Psoas muscle (tissue), 8 donors: ENCODE data around the gene CACNA1D. TPM values are rescaled to one million over a fixed set of nuclear protein-coding genes. Genes with fewer than 3 reads are reported as not detected.

ENCODE experiments used
- ATAC-seq, 4 donors: fragments of 200-7000 bp; cut with Tn5 transposase; one replicate each; pipeline ENCODE4 v1.9.1; 2020; ENCODE audit warnings: moderate library complexity in 3 of 4, mild to moderate bottlenecking in 2 of 4
- DNase-seq, 2 donors: peaks; one replicate each; pipeline ENCODE4 v3.0.0-alpha.2; 2020
- H3K27ac ChIP-seq: fragments of 200-600 bp; one replicate; pipeline ENCODE4 v1.8.0; 2022
- H3K27me3 ChIP-seq, 3 donors: fragments of 200-600 bp in 1 of 3; one replicate each; pipeline versions ENCODE4 v1.6.1 to v1.8.0; 2013 to 2022; ENCODE audit warnings: low read length in 2 of 3, mild to moderate bottlenecking in 2 of 3, moderate library complexity in 1 of 3; ENCODE audit not compliant: insufficient read depth in 3 of 3
- H3K36me3 ChIP-seq, 2 donors: fragments of 200-600 bp in 1 of 2; one replicate each; pipeline versions ENCODE4 v1.6.1 to v1.8.0; 2013 to 2022; ENCODE audit warnings: low read depth in 1 of 2, mild to moderate bottlenecking in 1 of 2, moderate library complexity in 1 of 2; ENCODE audit not compliant: insufficient read depth in 1 of 2
- H3K4me1 ChIP-seq: fragments of 200-600 bp; one replicate; pipeline ENCODE4 v1.8.0; 2022
- H3K4me3 ChIP-seq: fragments of 200-600 bp; one replicate; pipeline ENCODE4 v1.8.0; 2022; ENCODE audit warnings: mild to moderate bottlenecking
- H3K9me3 ChIP-seq: fragments of 200-600 bp; one replicate; pipeline ENCODE4 v1.8.0; 2022
- CTCF ChIP-seq: fragments of 200-600 bp; IDR thresholded peaks from one replicate; pipeline ENCODE4 v1.8.0; 2022; ENCODE audit warnings: antibody characterized with exemption
- WGBS, 3 donors: extraction: QIAGEN DNeasy Blood & Tissue Kit; methylation state at CpG; one replicate each; pipeline versions ENCODE4 v1.1.6 to v1.1.7; 2013; 5-methylcytosine and 5-hydroxymethylcytosine counted together
- intact Hi-C, 2 donors: fragments of 100-400 bp; cut with DNase I; formaldehyde crosslinking; loops; one replicate each; pipeline versions ENCODE4 v1.11.0 to v1.14.2; 2022
- polyA plus RNA-seq, 3 donors: library from polyadenylated mRNA; stranded (reverse); fragments of 200-250 nt; gene quantifications; one replicate each; pipeline ENCODE4 v1.2.3, GENCODE V29; 2013
- total RNA-seq, 4 donors: library from RNA; stranded (reverse); fragmentation: NEBNext Ultra II Directional in 2 of 4; extraction: Animal tissue kit (Norgen Biotek cat#: 25700) in 2 of 4; gene quantifications; one replicate each; pipeline versions ENCODE4 v1.2.1 to v1.2.4, GENCODE V29; 2021 to 2023
- donor health status: healthy with polysubstance abuse.
- donor health status: DM: no; HTN: no; CAD: no; lungs with moderate emphysema.
- donor health status: Bipolar disorder and iron deficiency.
- donor health status: healthy.
- donor health status: DM: yes; HTN: yes; CAD: no.
- donor health status: DM: no; HTN: no; CAD: no.
- donor health status: DM: no; HTN: no; CAD: no.
- donor health status: DM: yes; HTN: yes; CAD: no.

The CACNA1D gene
- total and polyA plus RNA-seq, 7 donors = 0.05 to 0.82 (median 0.28) TPM; not detected in 2

DNA sequence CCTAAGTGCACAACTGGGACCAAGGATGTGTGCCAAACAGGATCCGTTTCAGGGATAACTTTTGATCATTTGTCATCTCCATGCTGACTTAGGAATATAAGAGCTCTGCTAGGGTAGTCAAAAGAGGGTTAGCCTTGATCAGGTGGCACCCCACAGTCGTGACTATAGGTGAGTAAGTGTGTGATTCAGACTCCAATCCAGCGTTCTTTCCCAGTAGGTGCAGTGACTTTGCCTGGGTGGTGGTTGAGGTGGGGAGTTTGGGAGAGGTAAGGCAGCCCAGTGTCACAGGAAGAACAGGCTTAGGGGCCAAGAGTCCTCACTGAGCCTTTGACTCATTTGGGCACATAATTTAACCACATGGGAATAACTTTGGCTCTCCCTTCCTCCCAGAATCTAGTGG lies 300.8 kb downstream of the CACNA1D start:
- peaks cover 0 to 18% (median 0%) of the 10 kb centered on the region in 3 donors for H3K27me3 ChIP-seq
- ATAC-seq (no peak), DNase-seq (no peak)
- no peak for TF ChIP-seq CTCF
- no peak overlapping the region for H3K27ac ChIP-seq
- WGBS, 3 donors = 54 to 63% (median 57%) methylated on average over 3 of the region's 3 CpGs
- no peak overlapping the region for H3K4me3 ChIP-seq
- H3K36me3 ChIP-seq = no peaks in the 10 kb centered on the region
- no peaks in the 10 kb centered on the region for H3K4me1 ChIP-seq
- intact Hi-C loops = no loop called here
- no peaks in the 10 kb centered on the region for H3K9me3 ChIP-seq

DNA sequence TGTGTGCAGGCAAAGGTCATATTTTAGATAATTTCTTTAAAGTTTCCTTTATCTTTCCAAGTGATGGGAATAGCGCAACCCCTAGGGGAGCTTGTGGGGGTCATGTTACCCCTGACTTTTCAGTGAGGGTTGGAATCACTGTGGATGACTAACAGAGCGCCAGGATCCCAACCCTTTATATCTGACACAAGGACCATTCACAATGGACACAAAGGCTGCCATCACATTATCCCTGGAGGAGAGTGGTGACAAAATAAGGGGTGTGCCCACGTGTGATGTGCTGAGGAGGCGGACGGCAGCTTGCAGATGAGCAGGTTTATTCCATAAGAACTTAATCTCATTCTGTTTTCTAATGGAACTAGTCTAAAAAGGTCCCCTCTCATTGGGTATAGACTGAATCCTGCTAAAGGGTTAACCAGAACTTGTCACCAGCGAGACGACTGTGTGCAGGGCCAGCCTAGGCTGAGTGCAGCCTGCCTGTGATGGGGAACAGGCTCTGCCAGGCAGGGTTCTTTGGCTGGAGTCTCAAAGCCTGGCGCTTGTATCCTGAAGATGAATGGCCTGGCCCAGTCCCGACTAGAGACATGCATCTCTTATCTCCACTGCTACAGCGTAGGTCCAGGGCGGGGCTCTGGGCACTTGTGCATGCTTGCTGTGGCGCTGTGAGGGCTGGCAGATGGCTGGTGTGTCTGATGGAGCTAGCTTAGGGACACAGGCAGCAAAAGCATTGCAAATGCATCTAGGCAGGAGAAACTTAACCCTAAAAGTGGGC lies 301.6 kb downstream of the CACNA1D start:
- Histone ChIP-seq H3K9me3 (no peaks in the 10 kb centered on the region), H3K27me3 (peaks cover 0 to 17% (median 0%) of the 10 kb centered on the region in 3 donors), H3K36me3 (no peaks in the 10 kb centered on the region), H3K4me3 (no peak overlapping the region), H3K4me1 (no peaks in the 10 kb centered on the region), H3K27ac (no peak overlapping the region)
- DNase-seq (no peak), ATAC-seq (no peak)
- WGBS, 3 donors = 41 to 49% (median 46%) methylated on average over 12 of the region's 12 CpGs
- intact Hi-C loops = no loop called here
- TF ChIP-seq CTCF = no peak

DNA sequence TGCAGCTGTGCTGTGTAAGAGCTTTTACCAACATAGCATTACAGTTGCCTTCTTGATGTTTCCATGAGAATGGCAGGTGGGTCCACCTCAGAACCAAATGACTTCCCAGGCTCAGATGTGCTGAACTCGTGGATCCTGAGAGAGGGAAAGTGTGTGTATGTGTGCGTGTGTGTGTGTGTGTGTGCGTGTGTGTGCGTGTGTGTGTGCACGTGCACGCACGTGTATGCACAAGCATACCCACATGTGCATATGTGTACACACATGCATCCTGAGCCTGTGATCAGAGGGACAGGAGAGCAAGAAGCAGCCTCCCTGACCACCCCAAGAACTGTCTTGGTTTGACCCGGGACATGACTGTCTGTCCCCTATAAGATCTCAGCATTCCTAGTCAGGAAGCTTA lies 303.7 kb downstream of the CACNA1D start:
- no peak for ATAC-seq
- Histone ChIP-seq H3K4me1 (no peaks in the 10 kb centered on the region), H3K27ac (no peak overlapping the region), H3K9me3 (no peaks in the 10 kb centered on the region), H3K27me3 (peaks cover 0 to 17% (median 0%) of the 10 kb centered on the region in 3 donors), H3K4me3 (no peak overlapping the region), H3K36me3 (no peaks in the 10 kb centered on the region)
- intact Hi-C loops = no loop called here
- no peak for TF ChIP-seq CTCF
- 84 to 90% (median 87%) methylated on average over 8 of the region's 8 CpGs for WGBS, 3 donors
- no peak for DNase-seq

DNA sequence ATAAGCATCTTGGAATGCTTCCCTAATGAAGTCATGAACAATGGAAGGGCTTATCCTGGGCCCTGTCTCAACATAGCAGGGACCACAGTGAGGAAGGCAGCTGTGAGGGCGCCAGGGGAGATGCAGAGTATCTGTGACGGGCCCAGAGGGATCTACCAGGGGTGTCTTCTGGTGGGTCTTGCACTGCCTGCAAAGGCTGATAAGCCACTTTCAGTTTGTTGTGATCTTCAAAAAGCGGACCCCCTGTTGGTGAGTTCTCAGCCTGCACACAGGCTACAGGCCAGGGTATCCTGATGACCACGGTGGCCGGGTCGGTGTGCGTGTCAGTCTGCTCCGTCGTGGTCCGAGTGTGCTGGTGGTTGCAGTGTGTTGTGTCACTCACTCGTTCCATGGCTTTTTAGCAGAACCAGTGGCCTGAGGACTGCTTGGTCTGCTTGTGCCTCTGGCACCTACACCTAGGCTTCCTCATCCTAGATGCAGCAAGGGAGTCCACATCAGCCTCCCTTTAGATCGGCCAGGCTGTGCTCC lies 305.0 kb downstream of the CACNA1D start:
- Histone ChIP-seq H3K4me1 (no peaks in the 10 kb centered on the region), H3K9me3 (no peaks in the 10 kb centered on the region), H3K4me3 (no peak overlapping the region), H3K36me3 (no peaks in the 10 kb centered on the region), H3K27ac (no peak overlapping the region), H3K27me3 (peaks cover 0 to 17% (median 0%) of the 10 kb centered on the region in 3 donors)
- intact Hi-C loops = no loop called here
- no peak for TF ChIP-seq CTCF
- ATAC-seq (no peak), DNase-seq (no peak)
- 94 to 97% (median 96%) methylated on average over 12 of the region's 12 CpGs for WGBS, 3 donors
